22Rv1 (cell line): ENCODE data around the gene TMEM94.
"Not testable (repeated sequence)": the region's sequence is repeated elsewhere in the genome, so short reads cannot be mapped to it uniquely, and the experiment has no call there.

Experiments used
- H3K27ac ChIP-seq: fragments of 450-650 bp; 2 replicates; pipeline ENCODE4 v1.5.1; 2017
- ZFX ChIP-seq: fragments of 450-650 bp; IDR thresholded peaks from 2 replicates; pipeline ENCODE4 v1.6.1; 2017; ENCODE audit warnings: antibody characterized with exemption, borderline replicate concordance
- TF ChIP-seq, protein P1 (sequence below): fragments of 450-650 bp; IDR thresholded peaks from 2 replicates; pipeline ENCODE4 v1.5.1; 2017; ENCODE audit warnings: mild to moderate bottlenecking

TMEM94 gene

DNA sequence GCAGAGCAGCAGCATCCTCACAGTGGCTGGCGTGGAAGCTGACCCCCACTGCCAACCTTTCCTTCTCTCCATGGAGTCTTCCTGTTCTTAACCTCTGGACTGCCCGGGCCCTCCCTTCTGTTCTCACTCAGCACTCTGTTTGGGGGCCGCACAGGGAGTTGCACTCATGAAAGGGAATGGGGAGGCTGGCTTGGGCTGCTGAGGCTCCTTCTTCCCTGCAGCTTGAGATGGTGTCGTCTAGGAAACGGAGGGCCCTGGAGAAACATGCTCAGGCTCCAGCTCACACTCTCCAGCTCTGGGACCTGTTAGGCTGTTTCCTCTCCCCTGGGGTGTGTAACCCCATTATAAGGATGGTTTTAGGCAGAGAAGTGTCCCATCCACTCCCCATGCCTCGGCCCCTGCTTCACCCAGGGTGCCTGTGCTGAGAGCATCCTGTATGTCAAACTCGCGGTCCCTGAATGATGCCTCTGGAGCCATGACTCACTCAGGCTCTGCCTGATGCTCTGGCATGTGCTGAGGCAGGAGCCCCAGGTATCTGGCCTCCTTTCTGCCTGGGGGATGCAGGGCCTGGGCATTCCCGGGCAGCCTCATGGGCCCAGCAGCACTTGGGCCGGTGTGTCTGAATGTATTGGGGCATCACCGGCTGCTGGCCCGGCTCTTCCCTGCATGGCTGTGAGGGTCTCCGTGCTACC lies 18.9 kb downstream of the TMEM94 start:
- TF ChIP-seq, protein P1, sequence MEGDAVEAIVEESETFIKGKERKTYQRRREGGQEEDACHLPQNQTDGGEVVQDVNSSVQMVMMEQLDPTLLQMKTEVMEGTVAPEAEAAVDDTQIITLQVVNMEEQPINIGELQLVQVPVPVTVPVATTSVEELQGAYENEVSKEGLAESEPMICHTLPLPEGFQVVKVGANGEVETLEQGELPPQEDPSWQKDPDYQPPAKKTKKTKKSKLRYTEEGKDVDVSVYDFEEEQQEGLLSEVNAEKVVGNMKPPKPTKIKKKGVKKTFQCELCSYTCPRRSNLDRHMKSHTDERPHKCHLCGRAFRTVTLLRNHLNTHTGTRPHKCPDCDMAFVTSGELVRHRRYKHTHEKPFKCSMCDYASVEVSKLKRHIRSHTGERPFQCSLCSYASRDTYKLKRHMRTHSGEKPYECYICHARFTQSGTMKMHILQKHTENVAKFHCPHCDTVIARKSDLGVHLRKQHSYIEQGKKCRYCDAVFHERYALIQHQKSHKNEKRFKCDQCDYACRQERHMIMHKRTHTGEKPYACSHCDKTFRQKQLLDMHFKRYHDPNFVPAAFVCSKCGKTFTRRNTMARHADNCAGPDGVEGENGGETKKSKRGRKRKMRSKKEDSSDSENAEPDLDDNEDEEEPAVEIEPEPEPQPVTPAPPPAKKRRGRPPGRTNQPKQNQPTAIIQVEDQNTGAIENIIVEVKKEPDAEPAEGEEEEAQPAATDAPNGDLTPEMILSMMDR, result no peak
- TF ChIP-seq ZFX, result no peak
- no peak overlapping the region for H3K27ac ChIP-seq

- H3K27ac ChIP-seq, result no peak overlapping the region
- no peak for TF ChIP-seq ZFX
- TF ChIP-seq, protein P1, result no peak
These were observed 19.4 kb downstream of the TMEM94 start for GRCh38 chr17:75475851-75476250.

GRCh38 chr17:75476271-75476671 lies 19.8 kb downstream of the TMEM94 start:
- no peak overlapping the region for H3K27ac ChIP-seq
- TF ChIP-seq ZFX, result no peak
- TF ChIP-seq, protein P1, result no peak

DNA sequence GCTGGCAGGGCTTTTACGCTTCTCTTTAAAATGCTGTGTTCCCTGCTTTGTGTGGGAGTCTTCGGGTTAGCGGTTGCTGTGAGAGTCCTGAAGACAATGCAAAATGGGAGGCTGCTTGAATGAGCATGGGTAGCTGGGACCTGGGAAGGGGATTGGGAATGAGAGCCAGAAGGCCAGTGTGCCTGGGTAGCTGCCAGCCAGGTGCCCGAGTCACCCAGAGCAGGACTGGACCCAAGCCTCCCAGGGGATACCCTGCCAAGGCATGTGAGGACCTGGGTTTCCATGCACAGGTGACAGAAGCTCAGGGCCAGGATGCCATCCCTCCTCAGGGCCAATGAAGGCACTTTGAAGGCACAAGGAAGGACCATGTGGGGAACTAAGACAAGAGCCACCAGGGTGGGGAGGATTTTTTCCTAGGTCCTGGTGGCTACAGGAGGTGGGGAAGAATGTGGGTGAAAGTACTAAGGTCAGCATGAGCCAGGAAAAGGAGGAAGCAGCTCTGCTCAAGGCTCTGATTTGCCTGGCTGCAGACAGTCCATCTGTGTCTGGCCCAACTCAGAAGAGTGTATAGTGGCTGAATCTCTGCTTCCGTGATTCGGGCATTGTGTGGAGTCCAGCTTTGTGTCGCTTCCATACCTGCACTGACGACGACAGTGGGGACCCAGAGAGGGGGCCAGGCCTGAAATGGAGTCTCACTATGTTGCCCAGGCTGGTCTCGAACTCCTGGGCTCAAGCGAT lies 20.5 kb downstream of the TMEM94 start:
- H3K27ac ChIP-seq, result no peak overlapping the region
- TF ChIP-seq, protein P1, result no peak
- TF ChIP-seq ZFX, result no peak

GRCh38 chr17:75477490-75477862 lies 21.0 kb downstream of the TMEM94 start:
- not testable (repeated sequence) for H3K27ac ChIP-seq

DNA sequence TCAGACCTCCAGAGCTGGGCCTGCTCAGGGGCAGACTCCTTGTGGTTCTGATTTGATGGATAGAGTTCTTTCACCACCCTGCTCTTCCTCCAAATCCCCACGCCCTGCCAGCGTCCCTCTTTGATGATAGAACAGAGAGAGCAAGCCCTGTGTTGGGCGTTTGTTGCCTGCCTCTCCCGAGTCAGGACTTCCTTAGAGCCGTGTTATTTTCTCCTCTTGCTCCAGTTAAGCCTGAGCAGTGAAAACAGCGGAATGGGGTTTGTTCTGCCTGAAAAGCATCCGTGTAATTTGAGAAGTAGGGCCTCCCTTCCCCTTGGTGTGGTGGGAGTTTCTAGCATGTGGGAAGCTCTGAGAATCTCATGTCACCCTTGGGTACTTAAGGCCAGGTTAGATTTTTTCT lies 22.1 kb downstream of the TMEM94 start:
- TF ChIP-seq ZFX, result no peak
- TF ChIP-seq, protein P1, result no peak
- no peak overlapping the region for H3K27ac ChIP-seq

DNA sequence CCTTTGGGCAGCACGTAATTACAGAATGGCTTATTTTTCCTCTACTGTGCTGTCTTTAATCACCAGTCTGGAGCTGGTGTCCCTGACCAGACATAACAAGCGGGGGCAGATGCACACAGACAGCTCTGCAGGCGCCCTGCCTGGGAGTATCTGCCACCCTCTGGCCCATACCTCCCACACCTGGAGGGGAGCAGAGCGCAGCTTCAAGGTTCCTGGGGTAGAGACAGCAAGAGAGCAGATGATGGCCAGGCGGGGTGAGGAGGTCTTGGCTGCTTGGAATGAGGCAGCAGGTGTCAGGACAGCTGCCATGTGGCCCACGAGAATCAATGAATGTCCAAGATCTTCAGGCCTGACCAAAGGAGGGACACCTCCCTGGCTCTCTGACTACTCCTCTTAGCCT lies 23.8 kb downstream of the TMEM94 start:
- TF ChIP-seq, protein P1, result no peak
- TF ChIP-seq ZFX, result no peak
- no peak overlapping the region for H3K27ac ChIP-seq
